Endothelial cell of umbilical vein (primary cell): ENCODE data around the gene ITGB8. TPM values are rescaled to one million over a fixed set of nuclear protein-coding genes. Genes with fewer than 3 reads are reported as not detected.

ENCODE experiments used
- BruUV-seq: library from RNA; stranded (reverse); fragments of 400-500 nt; replicated peaks from 2 replicates; lab custom pipeline; 2021; lab: Mats Ljungman, UMichigan
- CTCF ChIA-PET: fragments of 300-600, 350-600 bp; sonication (Branson Sonifier 250); formaldehyde crosslinking; loops from one replicate; lab custom pipeline; 2021; ENCODE audit warnings: antibody characterized with exemption, inconsistent platforms; lab: Charles Lee
- POLR2A ChIA-PET: fragments of 300-600, 350-600 bp; sonication (Branson Sonifier 250); formaldehyde crosslinking; loops from one replicate; lab custom pipeline; 2021; ENCODE audit warnings: antibody characterized with exemption, inconsistent platforms; lab: Charles Lee
- DNase-seq: peaks from one replicate; pipeline ENCODE4 v3.0.0-alpha.2; 2011; ENCODE audit warnings: low read depth, low spot score
- FAIRE-seq: peaks from 2 replicates; lab custom pipeline; 2011; peaks lifted over from hg19 to GRCh38; lab: Jason Lieb, UNC
- H2AFZ ChIP-seq: 2 replicates; pipeline ENCODE4 v1.6.0; 2012; ENCODE audit warnings: low read depth, low read length, control low read depth, inconsistent platforms
- H3K27ac ChIP-seq: 2 replicates; pipeline ENCODE4 v1.5.1; 2011; ENCODE audit warnings: low read depth, mild to moderate bottlenecking, control low read depth, low read length, moderate library complexity; ENCODE audit not compliant: insufficient read depth
- H3K27me3 ChIP-seq, 2 experiments: 2 replicates each; pipeline versions ENCODE4 v1.6.0 to v1.6.1; 2011; ENCODE audit warnings: low read length in 2 of 2, mixed read lengths in 1 of 2; ENCODE audit not compliant: control insufficient read depth in 2 of 2, insufficient read depth in 2 of 2
- H3K36me3 ChIP-seq, 2 experiments: 2 replicates in 1 of 2; 3 replicates in 1 of 2; pipeline ENCODE4 v1.5.1; 2011; ENCODE audit warnings: low read length in 2 of 2, mild to moderate bottlenecking in 1 of 2, moderate library complexity in 1 of 2; ENCODE audit not compliant: control insufficient read depth in 2 of 2, insufficient read depth in 2 of 2; ENCODE audit errors: extremely low read depth in 1 of 2
- H3K4me1 ChIP-seq: 3 replicates; pipeline ENCODE4 v1.5.1; 2011; ENCODE audit warnings: mild to moderate bottlenecking, low read length; ENCODE audit not compliant: control insufficient read depth, insufficient read depth; ENCODE audit errors: extremely low read depth
- H3K4me2 ChIP-seq: 2 replicates; pipeline ENCODE4 v1.6.1; 2011; ENCODE audit warnings: low read length, control low read depth, mixed read lengths; ENCODE audit not compliant: insufficient read depth
- H3K4me3 ChIP-seq, 3 experiments: fragments of 200-600 bp in 1 of 3; sonication (generic), shearing (Covaris generic) in 1 of 3; replicated peaks in 1 of 3; 2 replicates each; pipeline ENCODE4 v1.5.1; 2011 to 2016; ENCODE audit warnings: control low read depth in 3 of 3, low read length in 3 of 3, mild to moderate bottlenecking in 2 of 3, inconsistent platforms in 1 of 3, low read depth in 1 of 3, moderate library complexity in 1 of 3; ENCODE audit not compliant: insufficient read depth in 1 of 3
- H3K79me2 ChIP-seq: 2 replicates; pipeline ENCODE4 v1.6.0; 2012; ENCODE audit warnings: low read length, inconsistent platforms; ENCODE audit not compliant: control insufficient read depth, insufficient read depth
- H3K9ac ChIP-seq: replicated peaks from 2 replicates; pipeline ENCODE3; 2011; ENCODE audit warnings: low read length, control low read depth; ENCODE audit not compliant: insufficient read depth; ENCODE audit errors: extremely low read depth
- H3K9me1 ChIP-seq: replicated peaks from 3 replicates; pipeline ENCODE4 v1.6.0; 2011; ENCODE audit warnings: mild to moderate bottlenecking, low read length; ENCODE audit not compliant: control insufficient read depth, insufficient read depth; ENCODE audit errors: extremely low read depth
- H3K9me3 ChIP-seq: replicated peaks from 2 replicates; pipeline ENCODE4 v1.5.1; 2012; ENCODE audit warnings: low read length, inconsistent platforms; ENCODE audit not compliant: control insufficient read depth, insufficient read depth
- H4K20me1 ChIP-seq: replicated peaks from 2 replicates; pipeline ENCODE3; 2011; ENCODE audit warnings: mild to moderate bottlenecking, low read length; ENCODE audit not compliant: control insufficient read depth, insufficient read depth; ENCODE audit errors: extremely low read depth
- CTCF ChIP-seq, 2 donors: IDR thresholded peaks; 1 replicate in 1 of 2; 2 replicates in 1 of 2; pipeline ENCODE4 v1.5.1; 2011; ENCODE audit warnings: low read length in 2 of 2, mild to moderate bottlenecking in 2 of 2, moderate library complexity in 2 of 2, control low read depth in 1 of 2, inconsistent platforms in 1 of 2, low read depth in 1 of 2; ENCODE audit not compliant: insufficient read depth in 1 of 2; ENCODE audit errors: extremely low read depth in 1 of 2
- EZH2 ChIP-seq: IDR thresholded peaks from 2 replicates; pipeline ENCODE4 v1.6.1; 2012; ENCODE audit warnings: borderline replicate concordance, low read depth, mild to moderate bottlenecking, moderate library complexity, low read length, inconsistent platforms; ENCODE audit not compliant: severe bottlenecking
- FOS ChIP-seq: IDR thresholded peaks from 2 replicates; pipeline ENCODE4 v1.6.1; 2011; ENCODE audit warnings: mild to moderate bottlenecking, low read length, moderate library complexity, borderline replicate concordance; ENCODE audit not compliant: insufficient read depth
- JUN ChIP-seq: IDR thresholded peaks from 2 replicates; pipeline ENCODE4 v1.6.1; 2011; ENCODE audit warnings: borderline replicate concordance, low read depth; ENCODE audit not compliant: insufficient read length, insufficient read depth
- MAX ChIP-seq: IDR thresholded peaks from 2 replicates; pipeline ENCODE4 v1.6.1; 2011; ENCODE audit not compliant: insufficient read depth, insufficient read length
- MYC ChIP-seq: IDR thresholded peaks from one replicate; pipeline ENCODE4 v1.6.1; 2011; ENCODE audit warnings: mild to moderate bottlenecking, low read depth, low read length
- POLR2A ChIP-seq: IDR thresholded peaks from 2 replicates; pipeline ENCODE4 v1.6.1; 2012; ENCODE audit warnings: low read depth, mild to moderate bottlenecking, control low read depth, low read length
- POLR2AphosphoS5 ChIP-seq: IDR thresholded peaks from 2 replicates; pipeline ENCODE4 v1.6.1; 2012; ENCODE audit warnings: low read depth, mild to moderate bottlenecking, control low read depth, low read length, moderate library complexity; ENCODE audit not compliant: insufficient read depth
- dilution Hi-C: fragments of 300-500 bp; cut with MboI; formaldehyde crosslinking; loops from one replicate; pipeline ENCODE4 v1.15.0; 2019; ENCODE audit warnings: low sequenced_read_pairs; ENCODE audit not compliant: extremely low pct_ligation_motif_present
- intact Hi-C: fragments of 100-400 bp; cut with micrococcal nuclease; formaldehyde crosslinking; loops from one replicate; pipeline ENCODE4 v1.10.0; 2022
- polyA plus RNA-seq, 4 experiments: library from polyadenylated mRNA; depleted of rRNA in 3 of 4; stranded (reverse) in 3 of 4; unstranded in 1 of 4; fragments of >200 nt; gene quantifications; 2 replicates each; pipeline versions ENCODE4 v1.2.1 to v1.2.3, GENCODE V29; 2011 to 2012; ENCODE audit warnings: missing spikeins in 1 of 4
- total RNA-seq: library from RNA; stranded (reverse); gene quantifications from 2 replicates; pipeline ENCODE4 v1.2.3, GENCODE V29; 2021

Gene ITGB8
- total and polyA plus RNA-seq, 2 donors (not counting 3 experiments of a cell fraction or from before 2014, with no cell fraction given): 2.9 to 8.2 TPM

- H3K27me3 ChIP-seq: no peaks in the 10 kb centered on the region
- DNase-seq (no peak), FAIRE-seq (no peak)
- intact Hi-C loops: no loop called here
- dilution Hi-C loops: no loop called here
- no peaks in the 10 kb centered on the region for H3K9me3 ChIP-seq
- H3K4me3 ChIP-seq: no peak overlapping the region
- no peak overlapping the region for H3K27ac ChIP-seq
- POLR2A ChIA-PET: no interaction called here
- no peak overlapping the region for H3K9ac ChIP-seq
- no peaks in the 10 kb centered on the region for H4K20me1 ChIP-seq
- H3K4me2 ChIP-seq: no peak overlapping the region
- TF ChIP-seq CTCF (IDR thresholded peaks at IDR 0.05; ENCODE audit: extremely low read depth in 1 of 2, insufficient read depth in 1 of 2, low read depth in 1 of 2, low read length in 2 of 2): no peak
- no peak for TF ChIP-seq MYC
- TF ChIP-seq JUN: no peak
- no peak for TF ChIP-seq MAX
- no peak for TF ChIP-seq FOS
- no peak for TF ChIP-seq EZH2
- no peak for TF ChIP-seq POLR2AphosphoS5
- TF ChIP-seq POLR2A: no peak
- H3K4me1 ChIP-seq: no peaks in the 10 kb centered on the region
- CTCF ChIA-PET: interaction anchor here (1.0 to 1.1 kb wide), 2 partner anchors 14 to 596 kb away, joined by 3 to 4 read pairs; partner anchors contain the start of gene ITGB8
- H3K79me2 ChIP-seq: no peaks in the 10 kb centered on the region
- H3K36me3 ChIP-seq: no peaks in the 10 kb centered on the region
- H3K9me1 ChIP-seq: no peaks in the 10 kb centered on the region
- BruUV-seq: no TSS peak
- no peak overlapping the region for H2AFZ ChIP-seq
These were observed 13.7 kb downstream of the ITGB8 start for GRCh38 chr7:20344396-20344795.
